Mesenchymal stem cell (in vitro differentiated cells and primary cell): ENCODE data around the gene SIRT7.

ENCODE experiments used
- DNase-seq: peaks from one replicate; pipeline ENCODE4 v3.0.0-alpha.2; 2013
- H2AFZ ChIP-seq: one replicate; pipeline ENCODE4 v1.6.1; 2013; ENCODE audit warnings: low read depth, mild to moderate bottlenecking, control low read depth, inconsistent platforms, low read length, moderate library complexity
- H2AK5ac ChIP-seq: 2 replicates; pipeline ENCODE4 v1.6.1; 2013; ENCODE audit warnings: low read length, moderate library complexity, mild to moderate bottlenecking, inconsistent platforms; ENCODE audit not compliant: severe bottlenecking
- H2BK120ac ChIP-seq: one replicate; pipeline ENCODE4 v1.6.1; 2013; ENCODE audit warnings: low read depth, mild to moderate bottlenecking, inconsistent platforms, low read length, moderate library complexity
- H2BK12ac ChIP-seq, 2 experiments: one replicate each; pipeline ENCODE4 v1.6.1; 2013; ENCODE audit warnings: inconsistent platforms in 2 of 2, low read length in 2 of 2, mild to moderate bottlenecking in 2 of 2, moderate library complexity in 2 of 2, control low read depth in 1 of 2
- H2BK15ac ChIP-seq: one replicate; pipeline ENCODE4 v1.6.1; 2013; ENCODE audit warnings: mild to moderate bottlenecking, low read depth, inconsistent platforms; ENCODE audit not compliant: poor library complexity, severe bottlenecking
- H2BK5ac ChIP-seq: 2 replicates; pipeline ENCODE4 v1.6.1; 2013; ENCODE audit warnings: low read depth, mild to moderate bottlenecking, low read length, control low read depth, inconsistent platforms; ENCODE audit not compliant: poor library complexity, severe bottlenecking
- H3K14ac ChIP-seq, 2 experiments: one replicate each; pipeline ENCODE4 v1.6.1; 2013; ENCODE audit warnings: inconsistent platforms in 2 of 2, low read length in 2 of 2, control low read depth in 1 of 2, mild to moderate bottlenecking in 1 of 2, moderate library complexity in 1 of 2
- H3K18ac ChIP-seq, 2 experiments: one replicate each; pipeline ENCODE4 v1.6.1; 2013; ENCODE audit warnings: inconsistent platforms in 2 of 2, low read length in 2 of 2, control low read depth in 1 of 2, low read depth in 1 of 2, mild to moderate bottlenecking in 1 of 2
- H3K23ac ChIP-seq, 2 experiments: one replicate each; pipeline ENCODE4 v1.6.1; 2013; ENCODE audit warnings: inconsistent platforms in 2 of 2, low read length in 2 of 2, mild to moderate bottlenecking in 2 of 2, moderate library complexity in 2 of 2, control low read depth in 1 of 2
- H3K27ac ChIP-seq: 2 replicates; pipeline ENCODE4 v1.5.1; 2013; ENCODE audit warnings: mild to moderate bottlenecking, moderate library complexity, low read length, control low read depth, inconsistent platforms; ENCODE audit not compliant: poor library complexity, severe bottlenecking
- H3K27me3 ChIP-seq, 2 experiments: 2 replicates each; pipeline versions ENCODE4 v1.6.1 to v1.7.0; 2013; ENCODE audit warnings: low read length in 2 of 2, mild to moderate bottlenecking in 2 of 2, moderate library complexity in 2 of 2, control low read depth in 1 of 2, inconsistent platforms in 1 of 2; ENCODE audit not compliant: control insufficient read depth in 1 of 2, insufficient read depth in 1 of 2
- H3K36me3 ChIP-seq, 2 experiments: 2 replicates each; pipeline versions ENCODE4 v1.6.1 to v1.7.0; 2013; ENCODE audit warnings: low read length in 2 of 2, control low read depth in 1 of 2, inconsistent platforms in 1 of 2, low read depth in 1 of 2, mild to moderate bottlenecking in 1 of 2; ENCODE audit not compliant: insufficient read depth in 2 of 2, control insufficient read depth in 1 of 2
- H3K4ac ChIP-seq, 2 experiments: one replicate each; pipeline ENCODE4 v1.6.1; 2013; ENCODE audit warnings: inconsistent platforms in 2 of 2, low read length in 2 of 2, mild to moderate bottlenecking in 2 of 2, moderate library complexity in 2 of 2, control low read depth in 1 of 2, low read depth in 1 of 2
- H3K4me1 ChIP-seq: 2 replicates; pipeline ENCODE4 v1.6.1; 2013; ENCODE audit warnings: low read depth, low read length, control low read depth; ENCODE audit not compliant: control insufficient read depth, insufficient read depth
- H3K4me2 ChIP-seq: 2 replicates; pipeline ENCODE4 v1.6.1; 2013; ENCODE audit warnings: low read length, mild to moderate bottlenecking, inconsistent platforms; ENCODE audit not compliant: poor library complexity, severe bottlenecking
- H3K4me3 ChIP-seq, 2 experiments: 2 replicates each; pipeline versions ENCODE4 v1.5.1 to v1.7.0; 2013; ENCODE audit warnings: low read length in 2 of 2, mild to moderate bottlenecking in 2 of 2, control low read depth in 1 of 2, low read depth in 1 of 2; ENCODE audit not compliant: insufficient read depth in 1 of 2
- H3K79me1 ChIP-seq: replicated peaks from 2 replicates; pipeline ENCODE4 v1.6.1; 2013; ENCODE audit warnings: mild to moderate bottlenecking, control low read depth, low read length, inconsistent platforms; ENCODE audit not compliant: poor library complexity, severe bottlenecking
- H3K9ac ChIP-seq: 2 replicates; pipeline ENCODE4 v1.7.0; 2013; ENCODE audit warnings: mild to moderate bottlenecking, low read length, moderate library complexity
- H3K9me3 ChIP-seq: 2 replicates; pipeline ENCODE4 v1.7.0; 2013; ENCODE audit warnings: mild to moderate bottlenecking, low read length; ENCODE audit not compliant: control insufficient read depth
- H4K8ac ChIP-seq: one replicate; pipeline ENCODE4 v1.6.1; 2013; ENCODE audit warnings: inconsistent platforms, mild to moderate bottlenecking, low read length, moderate library complexity
- H4K91ac ChIP-seq: one replicate; pipeline ENCODE4 v1.6.1; 2013; ENCODE audit warnings: mild to moderate bottlenecking, low read length, inconsistent platforms
- WGBS: methylation state at CpG from one replicate; pipeline ENCODE4 v1.1.7; 2013; ENCODE audit warnings: mixed read lengths; 5-methylcytosine and 5-hydroxymethylcytosine counted together

SIRT7 gene

DNA sequence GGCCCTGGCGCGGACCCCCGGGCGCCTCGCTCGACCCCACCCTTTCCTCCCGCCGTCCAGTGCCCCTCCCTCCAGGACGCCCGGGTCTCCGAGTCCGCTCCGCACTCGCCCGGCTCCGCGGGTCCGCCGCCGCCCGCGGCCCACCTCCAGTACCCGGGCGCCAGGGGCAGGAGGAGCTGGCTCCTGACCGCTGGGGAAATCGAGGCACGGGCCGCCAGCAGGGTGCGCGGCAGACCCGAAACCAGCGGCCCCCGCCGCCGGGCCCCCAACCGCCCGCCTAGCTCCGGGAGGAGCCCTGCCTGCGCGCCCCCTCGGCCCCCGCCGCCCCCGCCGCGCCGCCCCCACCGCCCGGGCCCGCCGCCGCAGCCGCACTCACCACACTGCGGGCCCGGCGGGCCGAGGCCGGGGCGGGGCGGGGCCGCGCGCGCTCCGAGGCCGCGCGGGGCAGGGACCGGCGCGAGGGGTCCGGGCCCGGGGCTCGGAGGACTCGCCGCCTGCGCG lies 9.2 kb upstream of the SIRT7 start:
- Histone ChIP-seq H3K79me1 (peaks cover 6% of the 10 kb centered on the region), H2AFZ (no peak overlapping the region), H3K14ac (peak overlapping the region; percentile 65 to 76), H3K27me3 (peaks cover 0 to 13% of the 10 kb centered on the region in 2 experiments), H4K8ac (peak overlapping the region; percentile 42), H2BK15ac (peak overlapping the region; percentile 94), H2BK120ac (peak overlapping the region; percentile 90), H3K9me3 (no peaks in the 10 kb centered on the region), H2BK5ac (peak overlapping the region; percentile 94), H2AK5ac (no peak overlapping the region), H4K91ac (peak overlapping the region; percentile 35), H3K4ac (peak overlapping the region; percentile 42 to 94), H3K23ac (peak overlapping the region; percentile 24 to 78), H3K4me1 (peaks cover 63% of the 10 kb centered on the region), H2BK12ac (no peak overlapping the region), H3K18ac (peak overlapping the region; percentile 86 to 87), H3K4me3 (peak overlapping the region; percentile 85 to 88), H3K36me3 (peaks cover 7 to 23% of the 10 kb centered on the region in 2 experiments), H3K27ac (no peak overlapping the region), H3K4me2 (peak overlapping the region; percentile 88), H3K9ac (peak overlapping the region; percentile 96)
- no peak for DNase-seq
- WGBS, result 2% methylated on average over 31 of the region's 78 CpGs

DNA sequence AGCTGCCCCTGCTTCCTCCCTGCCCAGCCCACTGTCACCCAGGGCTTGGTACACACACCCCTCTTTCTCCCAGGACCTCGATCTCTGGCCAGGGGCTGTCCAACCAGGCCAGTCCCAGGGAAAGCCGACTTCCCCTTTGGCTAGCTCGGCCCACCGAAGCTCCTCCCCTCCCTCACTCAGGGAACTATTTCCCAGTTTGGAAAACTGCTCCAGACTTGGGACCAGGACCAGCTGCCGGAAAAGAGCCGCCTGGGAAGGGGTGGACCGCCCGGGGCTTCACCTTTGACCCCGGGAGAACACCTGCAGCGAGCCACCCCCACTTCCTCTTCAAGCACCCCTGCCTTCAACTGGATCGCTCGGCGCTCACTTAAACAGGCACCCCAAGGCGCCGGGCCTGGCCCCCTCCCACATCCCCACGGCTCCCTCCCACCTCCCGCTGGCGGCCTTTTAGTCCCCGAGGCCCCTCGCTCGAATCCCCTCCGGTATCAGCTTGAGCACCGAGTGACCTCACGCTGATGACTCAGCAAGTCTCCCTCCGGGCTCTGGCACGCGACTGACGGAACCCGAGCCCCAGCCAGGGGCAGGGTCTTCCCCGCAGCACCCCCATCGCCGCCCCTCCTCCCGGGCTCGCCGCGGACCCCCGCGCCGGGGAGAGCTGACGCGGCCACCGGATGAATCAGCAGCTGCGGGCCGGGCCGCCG lies 8.6 kb upstream of the SIRT7 start:
- H3K9ac ChIP-seq, result peak overlapping the region; percentile 96
- peak overlapping the region; percentile 42 for H4K8ac ChIP-seq
- peak overlapping the region; percentile 90 for H2BK120ac ChIP-seq
- peak overlapping the region; percentile 65 to 96 for H3K14ac ChIP-seq
- H3K4me1 ChIP-seq, result peaks cover 68% of the 10 kb centered on the region
- H2BK15ac ChIP-seq, result no peak overlapping the region
- H3K9me3 ChIP-seq, result no peaks in the 10 kb centered on the region
- peak overlapping the region; percentile 94 for H2BK5ac ChIP-seq
- peaks cover 13 to 28% of the 10 kb centered on the region in 2 experiments for H3K36me3 ChIP-seq
- H3K18ac ChIP-seq, result peak overlapping the region; percentile 86 to 89
- peak overlapping the region; percentile 88 for H3K4me2 ChIP-seq
- H3K4ac ChIP-seq, result peak overlapping the region; percentile 42 to 94
- peak overlapping the region in 1 of 2 experiments; percentile 45 for H2BK12ac ChIP-seq
- 3% methylated on average over 42 of the region's 46 CpGs for WGBS
- peak; percentile 94 for DNase-seq
- H3K79me1 ChIP-seq, result peaks cover 6% of the 10 kb centered on the region
- H2AFZ ChIP-seq, result no peak overlapping the region
- H4K91ac ChIP-seq, result peak overlapping the region; percentile 43
- H2AK5ac ChIP-seq, result peak overlapping the region; percentile 64
- peak overlapping the region in 1 of 2 experiments; percentile 24 for H3K23ac ChIP-seq
- peaks cover 0 to 7% of the 10 kb centered on the region in 2 experiments for H3K27me3 ChIP-seq
- H3K4me3 ChIP-seq, result peak overlapping the region; percentile 85 to 88
- H3K27ac ChIP-seq, result peak overlapping the region; percentile 91

DNA sequence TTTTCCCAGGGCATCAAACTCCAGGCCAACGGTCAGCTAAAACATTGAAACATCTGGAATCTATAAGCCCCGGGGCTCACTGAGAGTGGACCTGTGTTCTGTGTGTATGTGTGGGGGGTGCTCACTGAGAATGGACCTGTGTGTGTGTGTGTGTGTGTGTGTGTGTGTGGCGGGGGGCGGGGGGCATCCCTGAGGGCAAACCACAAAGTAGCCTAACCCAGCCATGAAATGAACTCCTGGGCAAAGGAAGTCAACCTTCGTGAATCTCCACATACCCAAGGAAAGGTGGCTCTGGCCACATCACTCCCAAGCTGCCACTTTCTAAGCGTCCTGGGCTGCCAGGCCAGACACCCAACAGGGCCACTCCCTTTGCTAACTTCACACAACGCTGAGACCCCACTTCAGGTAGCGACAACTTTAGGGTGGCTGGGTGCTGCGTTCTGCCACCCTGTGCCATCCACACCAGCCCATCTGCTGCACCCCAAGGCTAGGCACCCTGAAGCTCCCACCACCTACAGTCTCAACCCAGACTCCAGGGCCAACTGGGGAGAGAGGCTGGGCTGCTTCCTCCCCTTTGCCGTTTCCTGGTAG lies 8.0 kb upstream of the SIRT7 start:
- peak overlapping the region; percentile 88 for H3K4me2 ChIP-seq
- DNase-seq, result no peak
- peak overlapping the region; percentile 96 for H3K9ac ChIP-seq
- H3K27ac ChIP-seq, result peak overlapping the region; percentile 91
- H3K36me3 ChIP-seq, result peaks cover 20 to 29% of the 10 kb centered on the region in 2 experiments
- peak overlapping the region in 1 of 2 experiments; percentile 78 for H3K23ac ChIP-seq
- H2AK5ac ChIP-seq, result peak overlapping the region; percentile 64
- peaks cover 0 to 2% of the 10 kb centered on the region in 2 experiments for H3K27me3 ChIP-seq
- peak overlapping the region in 1 of 2 experiments; percentile 96 for H3K14ac ChIP-seq
- H2BK15ac ChIP-seq, result no peak overlapping the region
- no peak overlapping the region for H2AFZ ChIP-seq
- H4K8ac ChIP-seq, result peak overlapping the region; percentile 5
- peak overlapping the region; percentile 19 for H4K91ac ChIP-seq
- peak overlapping the region; percentile 37 to 54 for H3K4ac ChIP-seq
- peaks cover 72% of the 10 kb centered on the region for H3K4me1 ChIP-seq
- H3K9me3 ChIP-seq, result no peaks in the 10 kb centered on the region
- H2BK12ac ChIP-seq, result peak overlapping the region; percentile 34 to 45
- peaks cover 6% of the 10 kb centered on the region for H3K79me1 ChIP-seq
- H3K4me3 ChIP-seq, result peak overlapping the region; percentile 85 to 88
- H2BK5ac ChIP-seq, result peak overlapping the region; percentile 50
- H3K18ac ChIP-seq, result peak overlapping the region; percentile 69 to 89
- WGBS, result 54% methylated on average over 8 of the region's 10 CpGs
- no peak overlapping the region for H2BK120ac ChIP-seq
